CD14-positive monocyte (primary cell): Measurements from ENCODE around the gene DYSF. TPM values are rescaled to one million over a fixed set of nuclear protein-coding genes. Genes with fewer than 3 reads are reported as not detected.

Experiments
- DNase-seq, 3 donors: peaks; one replicate each; pipeline ENCODE4 v3.0.0-alpha.2; 2011 to 2022
- H2AFZ ChIP-seq: 2 replicates; pipeline ENCODE4 v1.6.0; 2012; ENCODE audit warnings: mild to moderate bottlenecking, low read depth, low read length, inconsistent platforms; ENCODE audit not compliant: insufficient read depth, poor library complexity, severe bottlenecking
- H3K27ac ChIP-seq, 2 donors: 1 replicate in 1 of 2; 2 replicates in 1 of 2; pipeline ENCODE4 v1.5.1; 2012 to 2013; ENCODE audit warnings: low read length in 2 of 2, control low read depth in 1 of 2, inconsistent platforms in 1 of 2, low read depth in 1 of 2, mild to moderate bottlenecking in 1 of 2
- H3K27me3 ChIP-seq, 2 donors: one replicate each; pipeline versions ENCODE4 v1.6.0 to v1.6.1; 2011 to 2013; ENCODE audit warnings: low read length in 2 of 2; ENCODE audit not compliant: control insufficient read depth in 2 of 2, insufficient read depth in 2 of 2
- H3K36me3 ChIP-seq, 2 donors: replicated peaks in 1 of 2; 1 replicate in 1 of 2; 2 replicates in 1 of 2; pipeline versions ENCODE4 v1.5.1 to v1.6.1; 2012 to 2013; ENCODE audit warnings: low read length in 2 of 2, control low read depth in 1 of 2, inconsistent platforms in 1 of 2, mild to moderate bottlenecking in 1 of 2; ENCODE audit not compliant: insufficient read depth in 2 of 2, control insufficient read depth in 1 of 2
- H3K4me1 ChIP-seq, 2 donors: 1 replicate in 1 of 2; 2 replicates in 1 of 2; pipeline versions ENCODE4 v1.5.1 to v1.6.1; 2012 to 2013; ENCODE audit warnings: low read length in 2 of 2, control low read depth in 1 of 2, inconsistent platforms in 1 of 2, mild to moderate bottlenecking in 1 of 2, moderate library complexity in 1 of 2; ENCODE audit not compliant: insufficient read depth in 2 of 2, control insufficient read depth in 1 of 2
- H3K4me2 ChIP-seq: replicated peaks from 2 replicates; pipeline ENCODE3; 2012; ENCODE audit warnings: low read length, moderate library complexity, mild to moderate bottlenecking; ENCODE audit not compliant: poor library complexity, severe bottlenecking; ENCODE audit errors: extremely low read depth
- H3K4me3 ChIP-seq, 3 experiments: fragments of 200-600 bp in 1 of 3; sonication (generic) in 1 of 3; replicated peaks in 1 of 3; 1 replicate in 2 of 3; 2 replicates in 1 of 3; pipeline ENCODE4 v1.5.1; 2011 to 2013; ENCODE audit warnings: low read length in 3 of 3, mild to moderate bottlenecking in 3 of 3, control low read depth in 2 of 3, low read depth in 2 of 3, inconsistent platforms in 1 of 3, moderate library complexity in 1 of 3
- H3K79me2 ChIP-seq: 2 replicates; pipeline ENCODE4 v1.6.0; 2012; ENCODE audit warnings: mild to moderate bottlenecking, control low read depth, inconsistent platforms, low read length, moderate library complexity; ENCODE audit not compliant: insufficient read depth
- H3K9ac ChIP-seq: 2 replicates; pipeline ENCODE4 v1.6.0; 2017; ENCODE audit warnings: low read length, mild to moderate bottlenecking; ENCODE audit not compliant: insufficient read depth, poor library complexity, severe bottlenecking
- H3K9me3 ChIP-seq, 2 donors: replicated peaks in 1 of 2; 1 replicate in 1 of 2; 2 replicates in 1 of 2; pipeline versions ENCODE4 v1.5.1 to v1.6.1; 2012 to 2013; ENCODE audit warnings: low read length in 2 of 2, control low read depth in 1 of 2; ENCODE audit not compliant: control insufficient read depth in 1 of 2, insufficient read depth in 1 of 2
- H4K20me1 ChIP-seq: 2 replicates; pipeline ENCODE4 v1.6.0; 2012; ENCODE audit warnings: mild to moderate bottlenecking, low read length, control low read depth, moderate library complexity; ENCODE audit not compliant: insufficient read depth
- H3K27ac Mint-ChIP-seq, 7 donors: one replicate each; pipeline ENCODE4 v1.8.0; 2020; ENCODE audit warnings: mild to moderate bottlenecking in 7 of 7, mixed read lengths in 7 of 7, moderate library complexity in 6 of 7, inconsistent platforms in 2 of 7
- H3K27me3 Mint-ChIP-seq, 3 donors: one replicate each; pipeline ENCODE4 v1.8.0; 2021 to 2022; ENCODE audit warnings: low read depth in 3 of 3, mild to moderate bottlenecking in 3 of 3, mixed read lengths in 3 of 3, moderate library complexity in 3 of 3, inconsistent platforms in 1 of 3
- H3K36me3 Mint-ChIP-seq, 2 donors: one replicate each; pipeline ENCODE4 v1.8.0; 2020; ENCODE audit warnings: mixed read lengths in 2 of 2, inconsistent platforms in 1 of 2, mild to moderate bottlenecking in 1 of 2
- H3K4me1 Mint-ChIP-seq: one replicate; pipeline ENCODE4 v1.8.0; 2020; ENCODE audit warnings: mild to moderate bottlenecking, mixed read lengths
- H3K4me3 Mint-ChIP-seq, 2 donors: one replicate each; pipeline ENCODE4 v1.8.0; 2020; ENCODE audit warnings: mild to moderate bottlenecking in 2 of 2, mixed read lengths in 2 of 2, moderate library complexity in 1 of 2
- H3K9me3 Mint-ChIP-seq, 7 donors: one replicate each; pipeline ENCODE4 v1.8.0; 2020 to 2022; ENCODE audit warnings: mixed read lengths in 7 of 7, mild to moderate bottlenecking in 6 of 7, moderate library complexity in 6 of 7, inconsistent platforms in 2 of 7
- CTCF ChIP-seq: fragments of 200-600 bp; IDR thresholded peaks from one replicate; pipeline ENCODE4 v1.8.0; 2022; ENCODE audit warnings: antibody characterized with exemption, mild to moderate bottlenecking
- WGBS: methylation state at CpG from one replicate; pipeline ENCODE4 v1.1.5; 2013; ENCODE audit warnings: missing lambda C conversion rate; ENCODE audit not compliant: insufficient coverage; 5-methylcytosine and 5-hydroxymethylcytosine counted together
- intact Hi-C, 2 donors: fragments of 100-400 bp; cut with micrococcal nuclease; formaldehyde crosslinking; loops; one replicate each; pipeline versions ENCODE4 v1.15.0 to v1.15.1; 2023
- polyA plus RNA-seq, 3 donors: library from polyadenylated mRNA; depleted of rRNA in 1 of 3; unstranded in 2 of 3; stranded (reverse) in 1 of 3; fragments of 300-500 nt in 2 of 3; fragments of >200 nt in 1 of 3; fragmentation: Illumina TruSeq in 2 of 3; gene quantifications; 1 replicate in 2 of 3; 2 replicates in 1 of 3; pipeline ENCODE4 v1.2.3, GENCODE V29; 2012 to 2021

Gene DYSF
- polyA plus RNA-seq, 3 donors, result 16.1 to 72.5 (median 31.2) TPM

GRCh38 chr2:71417300-71418202 lies 35.8 kb upstream of the DYSF start:
- intact Hi-C loops, result no loop called here
- Histone ChIP-seq H3K4me2 (peak overlapping the region; percentile 51), H3K36me3 (peaks cover 9 to 32% of the 10 kb centered on the region in 2 donors), H3K27me3 (no peaks in the 10 kb centered on the region), H3K9ac (no peak overlapping the region), H3K9me3 (no peaks in the 10 kb centered on the region), H3K4me3 (peak overlapping the region in 1 of 3 experiments; percentile 40), H3K4me1 (peaks cover 0 to 4% of the 10 kb centered on the region in 2 donors), H3K79me2 (peaks cover 2% of the 10 kb centered on the region), H2AFZ (no peak overlapping the region), H4K20me1 (no peaks in the 10 kb centered on the region), H3K27ac (peak overlapping the region in 1 of 2 donors; percentile 46)
- Mint-ChIP-seq H3K36me3 (peaks cover 13 to 17% of the 10 kb centered on the region in 2 donors), H3K27ac (peak overlapping the region in 4 of 7 donors; percentile 21 to 57 (median 41)), H3K4me1 (peaks cover 6% of the 10 kb centered on the region), H3K27me3 (no peaks in the 10 kb centered on the region), H3K4me3 (peak overlapping the region; percentile 69 to 85), H3K9me3 (no peaks in the 10 kb centered on the region)
- no CpG with 5 or more reads among the region's 16 CpGs for WGBS
- TF ChIP-seq CTCF, result no peak
- no peak for DNase-seq

GRCh38 chr2:71419145-71419544 lies 34.2 kb upstream of the DYSF start:
- H3K27me3 Mint-ChIP-seq, result no peaks in the 10 kb centered on the region
- Histone ChIP-seq H4K20me1 (no peaks in the 10 kb centered on the region), H3K27ac (no peak overlapping the region), H3K9ac (no peak overlapping the region), H3K4me2 (no peak overlapping the region), H3K4me1 (peaks cover 4 to 6% of the 10 kb centered on the region in 2 donors), H2AFZ (no peak overlapping the region), H3K27me3 (no peaks in the 10 kb centered on the region), H3K9me3 (no peaks in the 10 kb centered on the region), H3K79me2 (peaks cover 2% of the 10 kb centered on the region), H3K36me3 (peaks cover 21 to 48% of the 10 kb centered on the region in 2 donors), H3K4me3 (no peak overlapping the region)
- no CpG with 5 or more reads among the region's 4 CpGs for WGBS
- peaks cover 18% of the 10 kb centered on the region for H3K4me1 Mint-ChIP-seq
- no peak for TF ChIP-seq CTCF
- no peak overlapping the region for H3K4me3 Mint-ChIP-seq
- intact Hi-C loops, result no loop called here
- no peak for DNase-seq
- H3K9me3 Mint-ChIP-seq, result no peaks in the 10 kb centered on the region
- peaks cover 28 to 33% of the 10 kb centered on the region in 2 donors for H3K36me3 Mint-ChIP-seq
- no peak overlapping the region for H3K27ac Mint-ChIP-seq
